Activated CD8-positive, alpha-beta memory T cell treated with anti-CD3 and anti-CD28 coated beads, Interleukin-2, amount 10 ng/mL, durations not matched to agents 7 days and 5 days (primary cell): Measurements from ENCODE around the gene DHRSX. TPM values are rescaled to one million over a fixed set of nuclear protein-coding genes. Genes with fewer than 3 reads are reported as not detected.
"Not testable (repeated sequence)": the region's sequence is repeated elsewhere in the genome, so short reads cannot be mapped to it uniquely, and the experiment has no call there.

ENCODE experiments used
- ATAC-seq: fragments of 150-1000 bp; cut with Tn5 transposase; one replicate; pipeline ENCODE4 v1.10.0; 2021; ENCODE audit warnings: moderate library complexity
- CTCF ChIA-PET: fragments of 350-600 bp; sonication (Branson Sonifier 250); formaldehyde crosslinking; loops from one replicate; lab custom pipeline; 2021; ENCODE audit warnings: antibody characterized with exemption; lab: Charles Lee
- DNase-seq: peaks from one replicate; pipeline ENCODE4 v3.0.0-alpha.2; 2020
- H3K27ac Mint-ChIP-seq: one replicate; pipeline ENCODE4 v1.8.0; 2021; ENCODE audit warnings: mild to moderate bottlenecking, mixed read lengths
- H3K27me3 Mint-ChIP-seq: one replicate; pipeline ENCODE4 v1.8.0; 2021; ENCODE audit warnings: mixed read lengths
- H3K36me3 Mint-ChIP-seq: one replicate; pipeline ENCODE4 v1.8.0; 2021; ENCODE audit warnings: mild to moderate bottlenecking, mixed read lengths
- H3K4me1 Mint-ChIP-seq: one replicate; pipeline ENCODE4 v1.8.0; 2021; ENCODE audit warnings: mixed read lengths
- H3K4me3 Mint-ChIP-seq: one replicate; pipeline ENCODE4 v1.8.0; 2021; ENCODE audit warnings: mild to moderate bottlenecking, moderate library complexity, mixed read lengths
- H3K9me3 Mint-ChIP-seq: one replicate; pipeline ENCODE4 v1.8.0; 2022; ENCODE audit warnings: low read depth, mixed read lengths
- total RNA-seq, 2 experiments: library from RNA; stranded (reverse); gene quantifications; one replicate each; pipeline ENCODE4 v1.2.3, GENCODE V29; 2021

DHRSX gene
- total RNA-seq, 2 experiments from 2014 or later, result 21.1 to 22.5 TPM

- H3K9me3 Mint-ChIP-seq, result peaks cover 13% of the 10 kb centered on the region
- H3K27ac Mint-ChIP-seq, result no peak overlapping the region
- CTCF ChIA-PET, result no interaction called here
- H3K4me3 Mint-ChIP-seq, result no peak overlapping the region
- no peaks in the 10 kb centered on the region for H3K27me3 Mint-ChIP-seq
- DNase-seq (no peak), ATAC-seq (no peak)
- H3K4me1 Mint-ChIP-seq, result no peaks in the 10 kb centered on the region
- peaks cover 8% of the 10 kb centered on the region for H3K36me3 Mint-ChIP-seq
Observed at GRCh38 chrX:2301901-2302300, 198.9 kb downstream of the DHRSX start.

GRCh38 chrX:2299871-2300270 lies 200.9 kb downstream of the DHRSX start:
- H3K27me3 Mint-ChIP-seq, result no peaks in the 10 kb centered on the region

GRCh38 chrX:2286731-2287130 lies 214.0 kb downstream of the DHRSX start:
- H3K27me3 Mint-ChIP-seq, result no peaks in the 10 kb centered on the region
- H3K36me3 Mint-ChIP-seq, result peaks cover 34% of the 10 kb centered on the region
- peaks cover 5% of the 10 kb centered on the region for H3K4me1 Mint-ChIP-seq
- no peak for ATAC-seq
- no peak for DNase-seq
- H3K9me3 Mint-ChIP-seq, result peaks cover 9% of the 10 kb centered on the region
- CTCF ChIA-PET, result no interaction called here
- H3K27ac Mint-ChIP-seq, result no peak overlapping the region
- no peak overlapping the region for H3K4me3 Mint-ChIP-seq

More at GRCh38 chrX:2299871-2300270, 200.9 kb downstream of the DHRSX start:
- Mint-ChIP-seq H3K4me1 (no peaks in the 10 kb centered on the region), H3K4me3 (no peak overlapping the region), H3K27ac (no peak overlapping the region), H3K36me3 (peaks cover 5% of the 10 kb centered on the region), H3K9me3 (peaks cover 10% of the 10 kb centered on the region)
- DNase-seq (no peak), ATAC-seq (no peak)
- CTCF ChIA-PET, result no interaction called here

DNA sequence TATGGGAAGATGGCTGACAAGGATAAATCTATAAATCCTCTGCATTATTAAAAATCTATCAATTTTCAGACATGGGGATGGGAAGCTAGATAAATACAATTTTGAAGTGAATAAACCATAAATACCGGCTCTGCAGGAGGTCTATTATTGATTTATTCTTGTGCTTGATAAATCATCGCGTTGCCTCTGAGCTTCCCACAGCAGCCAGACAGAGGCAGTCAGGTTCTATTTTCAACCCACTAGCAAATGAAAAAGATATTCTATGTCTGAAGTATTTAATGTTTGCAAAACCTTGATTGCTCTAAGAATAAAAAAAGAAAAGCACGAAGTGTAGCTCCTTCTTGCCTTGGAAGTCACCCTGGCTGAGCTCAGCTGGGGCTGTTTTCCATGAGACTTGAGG lies 216.2 kb downstream of the DHRSX start:
- ATAC-seq (no peak), DNase-seq (no peak)
- Mint-ChIP-seq H3K4me3 (no peak overlapping the region), H3K27me3 (no peaks in the 10 kb centered on the region), H3K27ac (no peak overlapping the region), H3K36me3 (peaks cover 21% of the 10 kb centered on the region), H3K4me1 (peaks cover 5% of the 10 kb centered on the region), H3K9me3 (peaks cover 7% of the 10 kb centered on the region)
- CTCF ChIA-PET, result no interaction called here

DNA sequence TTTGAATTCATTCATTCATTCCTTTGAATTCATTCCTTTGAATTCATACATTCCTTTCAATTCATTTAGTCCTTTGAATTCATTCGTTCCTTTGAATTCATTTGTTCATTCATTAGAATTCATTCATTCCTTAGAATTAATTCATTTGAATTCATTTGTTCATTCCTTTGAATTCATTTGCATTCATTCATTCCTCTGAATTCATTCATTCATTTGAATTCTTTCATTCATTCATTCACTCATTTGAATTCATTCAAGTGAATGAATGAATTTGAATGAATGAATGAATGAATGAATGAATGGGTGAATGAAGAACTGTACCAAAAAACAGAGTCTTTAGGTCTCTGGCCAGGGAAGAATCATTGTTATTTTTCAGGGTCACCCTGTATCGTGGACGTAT lies 216.6 kb downstream of the DHRSX start:
- Mint-ChIP-seq H3K4me3 (no peak overlapping the region), H3K4me1 (peaks cover 5% of the 10 kb centered on the region), H3K27me3 (no peaks in the 10 kb centered on the region), H3K9me3 (peaks cover 7% of the 10 kb centered on the region), H3K27ac (no peak overlapping the region), H3K36me3 (peaks cover 16% of the 10 kb centered on the region)
- no peak for DNase-seq
- ATAC-seq, result no peak
- CTCF ChIA-PET, result no interaction called here

DNA sequence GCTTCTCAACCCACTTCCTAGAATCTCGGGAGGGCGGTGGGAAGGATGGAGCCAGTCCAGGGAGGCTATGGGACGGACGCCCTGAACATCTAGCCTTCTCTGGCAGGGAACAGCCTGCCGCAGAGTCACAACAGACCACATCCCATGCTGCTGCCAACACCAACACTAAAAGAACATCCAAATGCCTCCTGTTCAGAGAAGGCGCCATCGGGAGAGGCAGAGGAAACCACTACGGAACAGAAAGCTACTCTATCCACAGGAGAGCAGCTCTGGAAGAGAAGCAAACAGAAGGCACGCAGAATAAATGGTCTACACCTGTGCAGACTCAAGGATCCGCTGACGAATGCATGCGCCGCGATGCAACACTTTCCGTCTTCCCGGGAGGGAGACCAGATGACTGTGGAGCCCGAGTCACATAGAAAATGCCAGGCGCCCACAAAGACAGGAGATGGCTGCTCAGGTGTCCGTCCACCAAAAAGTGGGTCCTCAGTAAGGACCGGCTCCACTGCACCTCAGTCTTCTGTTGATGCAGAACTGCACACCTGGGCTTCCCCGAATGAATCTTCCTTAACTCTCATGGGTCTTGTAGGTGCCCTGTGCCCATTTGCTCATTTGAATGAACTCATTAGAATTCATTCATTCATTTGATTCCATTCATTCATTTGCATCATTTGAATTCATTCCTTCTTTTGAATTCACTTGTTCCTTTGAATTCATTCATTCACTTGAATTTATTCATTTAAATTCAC lies 217.5 kb downstream of the DHRSX start:
- Mint-ChIP-seq H3K4me1 (peaks cover 5% of the 10 kb centered on the region), H3K9me3 (peaks cover 7% of the 10 kb centered on the region), H3K4me3 (no peak overlapping the region), H3K27ac (no peak overlapping the region), H3K27me3 (no peaks in the 10 kb centered on the region), H3K36me3 (peaks cover 14% of the 10 kb centered on the region)
- CTCF ChIA-PET, result no interaction called here
- ATAC-seq, result no peak
- DNase-seq, result no peak

DNA sequence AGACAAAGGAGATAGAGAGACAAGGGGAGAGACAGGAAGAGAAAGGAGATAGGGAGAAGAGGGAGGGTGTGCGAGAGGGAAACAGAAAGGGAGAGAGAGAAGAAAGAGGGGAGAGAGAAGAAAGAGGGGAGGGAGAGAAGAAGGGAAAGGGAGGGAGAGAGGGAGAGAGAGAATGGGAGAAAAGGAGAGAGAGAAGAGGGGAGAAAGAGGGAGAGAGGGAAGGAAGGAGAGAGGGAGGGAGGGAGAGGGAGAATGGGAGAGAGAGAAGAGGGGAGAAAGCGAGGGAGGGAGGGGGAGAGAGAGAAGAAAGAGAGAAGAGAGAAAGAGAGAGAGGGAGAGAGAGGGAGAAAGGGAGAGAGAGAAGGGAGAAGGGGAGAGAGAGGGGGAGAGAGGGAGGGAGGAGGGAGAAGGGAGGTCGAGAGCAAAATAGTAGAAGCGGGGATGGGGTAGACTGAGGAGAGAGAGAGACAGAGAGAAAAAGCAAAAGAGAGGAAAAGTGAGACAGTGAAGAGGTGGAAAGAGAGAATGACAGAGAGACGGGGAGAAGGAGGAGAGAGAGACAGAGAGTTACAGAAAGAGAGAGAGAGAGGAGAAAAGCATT lies 218.2 kb downstream of the DHRSX start:
- peaks cover 7% of the 10 kb centered on the region for H3K9me3 Mint-ChIP-seq
- H3K27ac Mint-ChIP-seq, result no peak overlapping the region
- ATAC-seq, result no peak
- H3K36me3 Mint-ChIP-seq, result peaks cover 11% of the 10 kb centered on the region
- CTCF ChIA-PET, result no interaction called here
- no peaks in the 10 kb centered on the region for H3K27me3 Mint-ChIP-seq
- peaks cover 5% of the 10 kb centered on the region for H3K4me1 Mint-ChIP-seq
- no peak overlapping the region for H3K4me3 Mint-ChIP-seq
- no peak for DNase-seq

DNA sequence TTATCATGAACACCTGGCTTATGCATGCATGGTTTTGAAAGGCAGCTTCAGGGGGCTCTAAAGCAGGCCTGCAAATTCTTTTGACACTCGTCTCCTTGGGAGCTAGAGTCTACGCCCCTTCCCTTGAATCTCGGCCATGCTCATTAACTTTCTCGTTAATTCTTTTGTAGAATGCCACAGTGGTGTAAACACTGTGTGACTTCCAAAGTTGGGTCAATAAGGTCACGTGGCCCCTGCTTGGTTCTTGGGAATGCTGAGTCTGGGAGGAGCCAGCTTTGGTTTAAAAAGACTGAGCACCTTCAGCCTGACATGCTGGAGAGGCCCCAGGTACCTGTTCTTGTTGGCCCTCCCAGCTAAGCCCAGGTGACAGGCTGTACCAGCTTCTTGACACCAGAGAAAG lies 228.4 kb downstream of the DHRSX start:
- CTCF ChIA-PET, result no interaction called here
- Mint-ChIP-seq H3K27me3 (no peaks in the 10 kb centered on the region), H3K9me3 (peaks cover 4% of the 10 kb centered on the region), H3K36me3 (peaks cover 14% of the 10 kb centered on the region), H3K4me3 (no peak overlapping the region), H3K27ac (no peak overlapping the region), H3K4me1 (no peaks in the 10 kb centered on the region)
- ATAC-seq, result no peak
- no peak for DNase-seq

DNA sequence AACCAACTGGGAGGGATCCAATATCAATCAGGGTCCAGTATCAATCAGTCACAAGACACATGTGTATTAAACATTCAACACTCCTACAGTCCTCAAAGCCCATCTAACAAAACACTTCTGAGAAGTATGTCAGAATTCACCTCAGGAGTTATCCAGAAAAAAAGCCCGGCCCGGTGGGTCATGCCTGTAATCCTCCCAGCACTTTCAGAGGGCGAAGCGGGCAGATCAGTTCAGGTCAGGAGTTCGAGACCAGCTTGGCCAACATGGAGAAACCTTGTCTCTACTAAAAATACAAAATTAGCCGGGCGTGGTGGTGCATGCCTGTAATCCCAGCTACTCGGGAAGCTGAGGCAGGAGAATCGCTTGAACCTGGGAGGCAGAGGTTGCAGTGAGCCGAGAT lies 229.2 kb downstream of the DHRSX start:
- H3K9me3 Mint-ChIP-seq, H3K27ac Mint-ChIP-seq, H3K27me3 Mint-ChIP-seq, ATAC-seq, H3K4me3 Mint-ChIP-seq, DNase-seq, CTCF ChIA-PET, H3K4me1 Mint-ChIP-seq: not testable (repeated sequence)
- H3K36me3 Mint-ChIP-seq, result peaks cover 18% of the 10 kb centered on the region

- DNase-seq, H3K4me1 Mint-ChIP-seq, H3K27me3 Mint-ChIP-seq, H3K9me3 Mint-ChIP-seq, H3K4me3 Mint-ChIP-seq, CTCF ChIA-PET, H3K27ac Mint-ChIP-seq, ATAC-seq: not testable (repeated sequence)
- H3K36me3 Mint-ChIP-seq, result peaks cover 23% of the 10 kb centered on the region
Observed at GRCh38 chrX:2270783-2271182, 230.0 kb downstream of the DHRSX start.

DNA sequence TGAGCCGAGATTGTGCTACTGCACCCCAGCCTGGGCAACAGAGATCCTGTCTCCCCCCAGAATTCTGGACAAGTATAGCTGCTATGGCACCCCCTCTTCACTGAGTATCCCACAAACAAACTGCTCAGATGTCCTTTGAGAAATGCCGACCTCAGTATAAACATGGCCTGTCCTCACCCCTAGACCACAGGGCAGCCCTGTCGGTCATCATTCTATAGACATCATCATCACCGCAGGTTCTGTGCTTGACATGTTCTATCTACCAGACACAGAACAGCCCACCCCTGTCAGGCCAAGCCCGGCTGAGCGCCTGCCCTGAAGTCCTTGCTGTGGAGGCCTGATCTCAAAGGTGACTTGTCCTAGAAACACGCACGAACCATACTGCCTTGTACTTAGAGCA lies 232.9 kb downstream of the DHRSX start:
- H3K4me3 Mint-ChIP-seq, result no peak overlapping the region
- H3K27me3 Mint-ChIP-seq, result no peaks in the 10 kb centered on the region
- no peaks in the 10 kb centered on the region for H3K4me1 Mint-ChIP-seq
- no peaks in the 10 kb centered on the region for H3K9me3 Mint-ChIP-seq
- H3K36me3 Mint-ChIP-seq, result peaks cover 29% of the 10 kb centered on the region
- ATAC-seq (no peak), DNase-seq (no peak)
- CTCF ChIA-PET, result no interaction called here
- no peak overlapping the region for H3K27ac Mint-ChIP-seq

- ATAC-seq (no peak), DNase-seq (no peak)
- no peak overlapping the region for H3K27ac Mint-ChIP-seq
- peaks cover 29% of the 10 kb centered on the region for H3K36me3 Mint-ChIP-seq
- CTCF ChIA-PET, result no interaction called here
- no peaks in the 10 kb centered on the region for H3K9me3 Mint-ChIP-seq
- H3K4me3 Mint-ChIP-seq, result no peak overlapping the region
- no peaks in the 10 kb centered on the region for H3K27me3 Mint-ChIP-seq
- H3K4me1 Mint-ChIP-seq, result no peaks in the 10 kb centered on the region
Observed at GRCh38 chrX:2266445-2267349, 234.1 kb downstream of the DHRSX start.

- H3K4me3 Mint-ChIP-seq, H3K9me3 Mint-ChIP-seq, CTCF ChIA-PET, H3K4me1 Mint-ChIP-seq, DNase-seq, H3K27ac Mint-ChIP-seq, H3K27me3 Mint-ChIP-seq, ATAC-seq: not testable (repeated sequence)
- peaks cover 25% of the 10 kb centered on the region for H3K36me3 Mint-ChIP-seq
Observed at GRCh38 chrX:2265658-2266444, 234.9 kb downstream of the DHRSX start.
